NCI-H82 treated with DMSO at 0.1 percent for 48 hours (cell line): Measurements from ENCODE around the gene BOLL.
"Not testable (repeated sequence)": the region's sequence is repeated elsewhere in the genome, so short reads cannot be mapped to it uniquely, and the experiment has no call there.

Source experiments
- DNase-seq: peaks from one replicate; lab custom pipeline; 2025; ENCODE audit not compliant: unreplicated experiment; lab: John Stamatoyannopoulos, UW

The BOLL gene

DNA sequence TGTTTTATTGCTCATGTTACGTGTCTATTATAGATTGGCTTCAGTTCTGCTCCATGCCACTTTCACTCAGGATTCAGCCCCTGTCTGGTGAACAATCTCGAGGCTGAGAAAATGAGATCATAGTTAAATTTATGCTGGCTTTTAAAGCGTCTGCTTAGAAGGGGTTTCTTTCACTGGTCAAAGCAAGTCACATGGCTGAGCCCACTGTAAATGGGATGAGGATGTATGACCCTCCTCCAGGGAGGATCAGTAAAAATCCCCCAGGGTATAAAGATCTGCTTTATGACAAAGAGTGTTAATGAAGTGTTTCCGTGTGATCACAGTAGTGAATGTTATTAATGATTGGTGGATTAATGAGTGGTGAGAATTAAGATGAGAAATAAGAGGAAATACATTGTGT lies 13.1 kb upstream of the BOLL start:
- DNase-seq, result peak; percentile 14

DNA sequence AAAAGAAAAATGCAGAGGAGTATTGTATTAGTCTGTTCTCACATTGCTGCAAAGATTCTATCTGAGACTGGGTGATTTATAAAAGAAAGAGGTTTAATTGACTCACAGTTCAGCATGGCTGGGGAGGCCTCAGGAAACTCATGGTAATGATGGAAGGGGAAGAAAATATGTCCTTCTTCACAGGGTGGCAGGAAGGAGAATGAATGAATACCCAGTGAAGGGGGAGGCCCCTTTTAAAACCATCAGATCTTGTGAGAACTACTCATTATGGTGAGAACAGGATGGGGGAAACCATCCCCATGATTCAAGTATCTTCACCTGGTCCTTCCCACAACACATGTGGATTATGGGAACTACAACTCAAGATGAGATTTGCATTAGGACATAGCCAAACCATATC lies 10.2 kb upstream of the BOLL start:
- no peak for DNase-seq

DNA sequence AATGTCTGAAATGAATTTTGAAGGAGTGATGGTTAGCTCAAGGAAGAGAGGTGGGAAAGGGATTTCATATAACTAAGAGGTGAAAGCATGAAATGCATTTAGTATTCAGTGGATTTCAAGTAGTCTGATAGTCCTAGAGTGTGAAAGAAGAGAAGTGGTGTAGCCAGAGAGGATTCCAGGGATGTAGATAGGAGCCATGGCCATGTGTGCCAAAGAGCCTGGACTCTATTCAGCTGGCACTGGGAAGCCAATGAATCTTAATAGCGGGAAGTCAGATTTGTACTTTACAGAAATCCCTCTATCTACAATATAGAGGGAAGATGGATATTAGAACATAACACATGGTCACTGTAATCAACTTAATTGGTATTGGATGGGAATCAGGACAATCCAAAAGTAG lies 8.3 kb upstream of the BOLL start:
- no peak for DNase-seq

DNA sequence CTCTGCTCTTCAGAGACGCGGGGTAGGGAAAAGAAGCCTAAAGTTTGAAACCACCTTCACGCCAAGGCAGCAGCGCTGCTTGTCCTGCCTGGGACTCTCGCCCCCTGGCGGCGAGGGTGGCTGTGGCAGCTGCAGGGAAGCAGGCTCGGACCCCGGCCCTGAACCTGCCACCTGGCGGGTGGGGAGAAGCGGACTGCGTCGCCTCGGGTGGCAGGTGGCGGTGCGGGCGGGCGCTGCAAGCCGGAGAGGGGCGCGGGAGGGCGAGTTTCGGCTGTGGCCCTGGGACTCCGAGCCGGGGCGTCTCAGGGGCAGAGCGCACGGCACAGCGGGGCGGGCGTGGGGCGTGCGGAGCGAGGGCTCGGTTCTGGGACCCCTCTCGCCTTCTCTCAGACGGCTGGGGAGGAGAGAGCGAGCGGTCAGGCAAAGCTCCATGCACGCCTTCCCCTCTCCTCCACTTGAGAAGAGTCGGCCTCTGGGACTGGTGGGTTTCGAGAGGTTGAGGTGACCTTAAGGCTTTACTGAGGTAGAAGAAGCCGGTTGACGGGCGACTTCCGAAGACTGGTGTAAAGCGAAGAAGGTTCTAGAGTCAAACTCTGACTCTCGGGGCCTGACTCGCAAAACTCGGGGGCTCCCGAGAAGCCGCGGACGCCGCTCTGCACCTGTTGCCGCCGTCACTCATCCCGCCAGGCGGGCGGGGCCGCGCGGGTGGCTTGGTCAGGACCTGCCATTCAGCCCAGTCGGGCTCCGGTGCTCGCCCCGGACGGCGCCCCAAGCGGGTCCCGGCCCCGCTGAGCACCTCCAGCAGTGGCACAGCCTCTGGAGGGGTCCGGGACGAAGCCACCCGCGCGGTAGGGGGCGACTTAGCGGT lies 1.1 kb upstream of the BOLL start:
- no peak for DNase-seq

DNA sequence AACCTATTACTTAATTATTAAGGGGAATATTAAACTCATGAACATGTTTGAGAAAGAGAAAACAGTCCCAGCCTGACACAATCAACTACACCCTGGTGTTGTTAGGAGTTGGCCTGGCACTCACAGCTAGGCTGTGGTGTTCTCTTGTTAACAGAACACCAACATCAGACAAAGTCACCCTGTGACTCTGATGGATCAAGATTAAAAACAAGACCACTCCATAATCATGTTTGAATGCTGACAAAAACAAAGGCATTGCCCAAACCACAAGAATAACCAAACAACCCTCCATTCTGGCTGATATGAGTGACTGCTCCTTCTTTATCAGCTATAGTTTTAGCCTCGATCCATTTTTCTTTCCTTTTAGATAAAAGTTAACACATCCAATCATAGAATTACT lies 3.0 kb downstream of the BOLL start:
- no peak for DNase-seq

DNA sequence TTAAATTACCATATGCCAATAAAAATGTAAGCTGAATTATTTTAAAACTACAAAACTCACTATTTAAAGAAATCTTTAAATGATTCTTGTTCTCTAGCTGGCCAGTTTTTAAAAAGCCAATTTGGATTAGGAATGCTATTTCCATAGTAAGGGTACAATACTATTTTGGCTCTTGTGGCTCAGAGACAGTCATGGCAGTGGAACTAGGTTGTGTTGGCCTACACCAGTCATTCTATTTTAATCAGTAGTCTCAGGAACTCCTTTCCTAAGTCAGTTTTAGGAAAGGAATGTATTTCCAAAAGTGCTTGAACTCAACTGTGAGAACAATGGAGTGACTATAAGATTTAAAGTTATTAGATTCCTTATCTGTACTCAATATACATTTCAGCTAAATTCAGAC lies 5.9 kb downstream of the BOLL start:
- DNase-seq, result no peak

DNA sequence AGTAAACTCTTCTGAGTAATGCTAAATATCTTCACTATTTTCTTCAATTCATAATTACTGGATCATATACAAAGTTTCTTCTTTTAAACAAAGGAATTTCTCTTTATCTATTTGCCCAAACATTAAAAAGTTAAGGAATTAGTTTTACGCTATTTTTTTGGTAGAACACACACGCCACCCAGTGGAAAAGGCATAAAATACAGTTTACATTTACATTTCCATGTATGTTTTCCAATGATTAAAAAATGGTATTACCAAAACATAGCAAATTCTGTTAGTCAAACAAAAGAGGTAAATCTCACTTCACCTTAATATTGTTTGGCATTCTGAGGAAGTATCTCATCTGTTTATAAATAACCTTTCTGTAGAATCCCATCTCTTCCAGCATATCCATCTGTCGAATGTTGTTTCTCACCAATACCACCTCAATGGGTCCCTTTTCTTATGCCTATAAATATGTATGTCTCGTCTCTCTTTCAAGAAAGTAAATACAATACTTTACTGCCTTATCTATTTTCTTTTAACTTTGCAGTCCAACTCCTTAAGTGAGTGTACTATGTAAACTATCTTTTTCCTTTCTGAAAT lies 7.2 kb downstream of the BOLL start:
- no peak for DNase-seq

DNA sequence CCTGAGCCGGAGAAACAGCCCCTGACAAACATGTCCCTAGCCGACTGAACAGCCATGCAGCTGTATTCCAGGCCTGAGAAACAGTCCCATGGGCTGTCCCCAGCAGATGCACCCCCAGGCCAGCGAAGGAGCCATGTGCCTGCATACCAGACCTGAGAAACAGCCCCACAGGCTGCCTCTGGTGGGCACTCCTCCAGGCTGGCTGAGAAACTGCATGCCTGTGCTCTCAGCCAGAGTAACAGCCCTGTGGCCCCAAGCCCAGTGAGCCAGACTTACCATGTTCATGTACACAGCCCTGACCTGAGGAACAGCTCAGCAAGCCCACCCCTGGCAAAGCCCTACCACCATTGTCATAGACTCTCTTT lies 24.8 kb downstream of the BOLL start:
- no peak for DNase-seq

DNA sequence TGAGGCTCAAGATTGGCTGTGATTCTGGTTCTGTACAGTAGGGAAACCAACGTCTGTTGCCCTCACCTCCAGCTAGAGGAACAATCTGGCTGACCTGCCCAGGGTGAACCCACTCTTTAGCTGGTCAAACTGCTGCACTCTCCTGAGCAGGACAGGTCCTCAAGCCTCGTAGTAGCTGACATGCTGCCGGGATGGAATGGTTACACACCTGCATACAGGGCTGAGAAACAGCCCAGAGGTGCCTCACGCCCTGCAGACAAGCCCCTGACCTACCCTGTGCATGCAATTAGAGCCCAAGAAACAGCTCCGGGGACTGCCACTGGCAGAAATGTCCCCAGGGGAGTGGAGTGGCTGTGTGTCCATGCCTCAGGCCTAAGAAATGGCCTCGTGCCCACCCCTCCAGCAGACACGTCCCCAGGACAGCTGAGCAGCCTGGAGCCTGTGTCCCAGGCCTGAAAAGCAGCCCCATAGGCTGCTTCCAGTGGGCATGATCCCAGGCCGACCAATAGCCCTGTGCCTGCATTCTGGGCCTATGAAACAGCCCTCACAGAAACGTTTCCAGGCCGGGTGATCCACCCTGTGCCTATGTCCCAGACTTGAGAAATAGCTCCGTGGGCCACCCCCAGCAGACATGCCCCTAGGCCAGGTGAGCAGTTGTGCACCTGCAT lies 25.4 kb downstream of the BOLL start:
- DNase-seq, result no peak

DNA sequence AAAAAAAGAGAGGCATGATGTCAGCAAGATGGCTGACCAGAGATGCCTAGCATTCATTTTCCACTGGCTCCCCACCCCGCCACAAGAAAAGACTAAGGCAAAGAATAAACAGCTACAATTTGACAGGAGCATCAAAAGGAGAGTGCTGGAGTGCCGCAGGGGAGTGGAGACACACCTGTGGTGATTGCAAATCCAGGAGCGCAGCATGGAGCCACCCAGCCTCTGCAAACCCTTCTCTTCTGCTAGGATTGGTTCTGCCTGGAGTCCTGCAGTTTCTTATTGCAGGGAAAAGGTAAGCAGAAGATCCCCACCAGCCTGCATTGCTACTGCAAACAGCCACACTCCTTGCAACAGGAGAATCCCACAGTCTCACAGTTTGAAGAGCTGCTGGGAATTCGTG lies 26.1 kb downstream of the BOLL start:
- no peak for DNase-seq

DNA sequence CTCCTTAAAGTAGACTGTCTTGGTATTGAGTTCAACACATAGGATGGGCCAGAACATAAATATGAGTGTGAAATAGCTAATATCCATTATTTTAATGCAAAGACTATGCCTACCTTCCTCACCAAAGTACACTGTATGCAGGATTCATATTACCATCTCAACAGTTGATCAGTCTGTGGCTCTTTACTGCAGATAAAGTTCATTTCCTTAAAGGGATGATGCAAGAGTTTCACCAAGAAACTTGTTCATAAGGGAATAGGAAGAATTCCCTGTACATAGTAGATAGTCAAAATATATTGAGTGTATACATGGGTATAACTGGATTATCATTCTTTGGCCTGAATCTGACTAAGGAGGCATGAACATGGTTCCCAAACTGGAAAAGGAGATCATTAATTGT lies 44.9 kb downstream of the BOLL start:
- no peak for DNase-seq

DNA sequence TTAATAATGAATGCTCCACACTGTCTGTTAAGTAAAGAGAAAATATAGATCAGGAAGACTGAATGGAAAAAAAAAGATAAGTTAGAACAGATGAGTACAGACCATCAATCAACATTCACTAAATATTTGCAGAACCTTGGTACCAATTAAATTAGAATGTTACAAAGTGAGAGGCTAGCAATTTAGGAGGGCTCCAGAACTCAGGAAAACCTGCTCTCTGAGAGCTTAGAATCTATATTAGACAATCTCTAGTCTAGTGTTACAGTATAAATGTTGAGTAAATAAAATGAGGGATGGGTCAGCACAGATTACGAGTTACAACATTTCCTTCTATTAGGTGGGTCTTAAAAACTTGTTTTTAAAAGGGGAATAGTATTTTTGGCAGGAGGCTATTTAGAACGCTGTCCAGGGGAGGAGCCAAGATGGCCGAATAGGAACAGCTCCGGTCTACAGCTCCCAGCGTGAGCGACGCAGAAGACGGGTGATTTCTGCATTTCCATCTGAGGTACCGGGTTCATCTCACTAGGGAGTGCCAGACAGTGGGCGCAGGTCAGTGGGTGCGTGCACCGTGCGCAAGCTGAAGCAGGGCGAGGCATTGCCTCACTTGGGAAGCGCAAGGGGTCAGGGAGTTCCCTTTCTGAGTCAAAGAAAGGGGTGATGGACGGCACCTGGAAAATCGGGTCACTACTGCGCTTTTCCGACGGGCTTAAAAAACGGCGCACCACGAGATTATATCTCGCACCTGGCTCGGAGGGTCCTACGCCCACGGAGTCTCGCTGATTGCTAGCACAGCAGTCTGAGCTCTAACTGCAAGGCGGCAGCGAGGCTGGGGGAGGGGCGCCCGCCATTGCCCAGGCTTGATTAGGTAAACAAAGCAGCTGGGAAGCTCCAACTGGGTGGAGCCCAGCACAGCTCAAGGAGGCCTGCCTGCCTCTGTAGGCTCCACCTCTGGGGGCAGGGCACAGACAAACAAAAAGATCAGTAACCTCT lies 56.3 kb downstream of the BOLL start:
- not testable (repeated sequence) for DNase-seq

DNA sequence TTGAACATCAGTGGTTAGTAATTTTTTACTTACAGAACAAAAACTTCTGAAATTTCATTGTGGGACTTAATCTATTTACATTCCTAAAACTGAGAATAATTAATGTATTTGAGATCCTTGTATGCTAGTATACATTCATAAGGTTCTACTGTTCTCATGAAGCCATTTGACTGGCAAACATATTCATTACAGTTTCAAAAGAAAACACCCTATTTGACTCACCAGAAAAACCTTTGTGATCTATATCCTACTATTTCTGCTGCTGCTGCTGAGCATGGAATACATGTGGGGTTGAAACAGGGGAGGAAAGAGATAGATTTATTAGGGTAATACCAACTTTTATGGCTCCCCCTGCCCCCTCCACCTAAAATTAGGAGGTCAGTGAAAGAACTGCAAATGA lies 58.1 kb downstream of the BOLL start:
- no peak for DNase-seq

DNA sequence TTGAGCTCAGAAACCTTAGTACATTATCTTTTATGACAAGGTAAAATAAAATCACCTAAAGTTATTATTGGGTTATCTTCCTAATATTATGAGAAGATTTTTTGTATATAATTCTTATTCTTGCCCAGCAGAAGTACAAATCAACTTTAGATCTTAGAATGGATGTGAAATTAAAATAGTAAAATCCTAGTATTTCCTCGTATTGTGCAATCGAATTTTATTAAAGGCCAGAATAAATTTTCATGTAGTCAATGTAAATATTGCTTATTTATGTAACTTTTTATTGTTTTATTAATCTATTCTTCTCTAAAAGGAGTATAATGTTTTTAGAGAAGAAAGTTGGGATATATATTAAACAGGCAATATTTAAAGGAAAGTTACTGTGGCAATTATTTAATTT lies 67.3 kb downstream of the BOLL start:
- DNase-seq, result no peak

DNA sequence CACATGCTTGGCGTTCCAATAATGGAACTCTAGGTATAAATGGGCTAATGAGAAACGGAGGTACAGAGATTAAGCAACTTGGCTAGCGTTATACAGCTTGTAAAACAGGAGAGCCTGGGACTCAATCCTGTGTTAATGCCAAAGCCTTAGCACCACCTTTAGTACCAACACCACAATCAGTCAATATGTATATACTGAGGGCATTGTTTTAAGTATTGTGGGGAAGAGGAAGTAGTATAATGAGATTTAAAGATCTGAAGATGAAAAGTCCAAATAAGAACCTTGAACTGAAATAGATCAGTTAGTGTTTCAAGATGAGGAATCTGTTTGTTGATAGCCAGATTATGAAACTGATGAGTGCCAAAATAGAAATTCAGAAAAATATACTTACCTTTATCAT lies 71.8 kb downstream of the BOLL start:
- DNase-seq, result no peak

DNA sequence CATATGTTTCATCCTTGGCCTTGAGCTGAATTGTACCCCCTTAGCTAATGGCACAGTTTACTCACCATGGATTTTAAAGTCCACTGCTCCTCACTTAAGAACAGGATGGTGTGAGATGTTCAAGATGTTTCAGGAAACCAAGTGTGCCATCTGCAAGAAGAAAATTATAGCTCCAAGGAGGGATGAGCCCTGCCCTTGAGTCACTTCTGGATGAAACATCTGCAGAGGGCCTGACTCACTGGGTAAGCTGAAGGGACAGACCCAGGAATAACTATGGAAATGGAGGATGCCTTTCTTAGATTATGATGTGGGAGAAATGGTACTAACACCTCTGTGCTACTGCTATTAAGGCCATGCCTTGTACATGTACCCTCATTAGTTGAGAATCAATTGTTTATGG lies 73.5 kb downstream of the BOLL start:
- no peak for DNase-seq

DNA sequence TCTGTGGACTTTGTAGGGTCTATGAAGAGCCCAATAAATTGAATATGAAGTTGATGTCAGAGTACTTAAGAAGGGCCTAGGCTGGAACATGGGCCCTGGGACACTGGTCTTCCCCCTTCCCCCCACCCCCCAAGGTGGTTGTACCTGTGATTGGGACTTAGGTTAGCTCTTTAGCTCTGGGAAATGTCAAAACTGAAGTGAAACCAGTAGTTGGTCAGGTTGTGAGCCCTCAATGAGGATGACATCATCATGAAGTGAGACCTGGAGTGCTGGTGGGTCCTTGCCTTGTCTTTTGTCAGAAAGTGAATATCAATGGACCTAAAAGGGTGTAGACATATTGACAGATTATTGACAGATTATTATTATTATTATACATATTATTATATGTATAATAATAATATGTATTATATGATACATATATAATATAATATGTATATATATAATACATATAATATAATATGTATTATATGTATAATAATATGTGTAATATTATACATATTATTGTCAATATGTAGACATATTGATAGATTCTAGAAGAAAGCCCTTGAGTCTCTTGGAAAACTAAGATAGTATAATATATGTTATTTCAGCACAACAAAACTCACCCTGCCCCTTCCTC lies 74.6 kb downstream of the BOLL start:
- DNase-seq, result no peak

DNA sequence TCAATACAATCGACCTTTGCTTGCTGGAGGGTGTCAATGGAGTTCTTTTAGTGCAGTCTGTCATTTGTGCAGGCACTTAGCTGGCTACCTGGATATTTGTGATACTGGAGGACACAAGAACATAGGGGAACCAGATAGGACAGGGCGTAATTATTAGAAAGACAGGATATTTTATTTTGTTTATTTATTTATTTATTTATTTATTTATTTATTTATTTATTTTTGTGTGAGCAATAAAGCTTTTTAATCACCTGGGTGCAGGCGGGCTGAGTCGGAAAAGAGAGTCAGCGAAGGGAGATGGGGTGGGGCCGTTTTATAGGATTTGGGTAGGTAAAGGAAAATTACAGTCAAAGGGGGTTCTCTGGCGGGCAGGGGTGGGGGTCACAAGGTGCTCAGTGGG lies 76.0 kb downstream of the BOLL start:
- DNase-seq, result not testable (repeated sequence)

DNA sequence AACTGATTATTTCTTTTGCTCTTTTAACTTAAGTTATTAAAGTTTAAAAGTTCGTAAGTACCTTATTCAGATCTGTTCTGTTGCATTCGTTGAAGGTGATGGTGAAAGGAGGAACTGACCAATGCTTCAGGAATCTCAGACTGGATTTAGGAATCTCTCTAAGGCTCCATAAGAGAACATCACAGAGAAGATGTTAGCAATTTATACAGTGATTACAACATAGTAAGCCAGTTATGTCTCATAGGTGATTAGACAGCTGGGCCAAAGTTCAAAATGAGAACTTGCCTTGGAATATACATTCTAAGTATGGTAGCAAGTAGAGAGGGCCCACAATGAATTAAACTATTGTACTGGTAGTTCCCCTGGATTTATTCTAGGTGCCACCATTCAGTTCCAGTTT lies 76.8 kb downstream of the BOLL start:
- DNase-seq, result no peak

DNA sequence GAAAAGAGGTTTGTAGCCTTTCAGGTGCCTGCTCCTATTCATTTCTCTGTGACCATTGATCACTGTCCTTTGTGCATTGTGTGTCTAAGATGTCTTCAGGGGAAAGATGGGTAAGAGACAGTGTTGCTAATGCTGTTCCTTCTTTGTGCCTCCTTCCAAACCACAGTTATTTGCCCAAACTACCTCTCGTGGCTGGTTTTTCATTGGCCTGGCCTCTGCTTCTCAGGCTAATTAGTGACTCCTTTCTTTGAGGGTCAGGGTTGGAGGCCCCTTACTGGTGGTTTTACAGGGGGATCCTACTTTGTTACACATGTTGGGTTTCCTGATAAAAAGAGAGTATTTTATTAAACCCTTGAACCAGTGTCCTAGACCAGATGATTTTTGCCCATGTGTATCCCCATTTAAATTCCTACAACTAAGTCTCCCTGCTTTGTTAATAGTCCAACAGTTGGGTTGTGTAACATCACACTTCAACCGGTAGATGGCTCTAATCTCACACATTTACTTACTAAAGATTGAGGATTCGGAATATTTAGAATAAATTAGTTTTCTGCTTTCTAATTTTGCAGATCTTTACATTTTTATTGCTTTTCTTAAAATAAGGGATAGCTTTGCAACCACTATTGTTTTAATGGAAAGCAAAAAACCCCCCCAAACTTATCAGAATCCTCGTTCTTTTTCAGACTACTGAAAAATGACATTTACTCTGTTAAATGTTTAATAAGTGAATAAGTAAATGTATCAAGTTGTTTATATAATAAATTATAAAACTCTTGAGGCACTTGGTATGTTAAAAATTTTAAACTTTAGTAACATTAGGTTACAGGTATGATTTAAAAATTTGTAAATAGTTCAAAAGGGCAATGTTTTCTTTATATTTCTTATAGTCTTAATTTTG lies 77.6 kb downstream of the BOLL start:
- peak; percentile 8 for DNase-seq
